ENCODE measurements around the gene MESD. TPM values are rescaled to one million over a fixed set of nuclear protein-coding genes. Genes with fewer than 3 reads are reported as not detected.

The MESD gene
- total RNA-seq, 1 donor from 2014 or later: 13.5 TPM

GRCh38 chr15:80915472-80915871 is 74.1 kb downstream of the MESD start:
- TF ChIP-seq CTCF (IDR thresholded peaks at IDR 0.05; ENCODE audit: borderline replicate concordance): no peak
- Histone ChIP-seq H3K27ac (replicated peaks) (no peak overlapping the region), H3K4me1 (no peaks in the 10 kb centered on the region), H3K4me3 (no peak overlapping the region), H3K27me3 (ENCODE audit: low read depth) (no peaks in the 10 kb centered on the region), H3K36me3 (peaks cover under 1% of the 10 kb centered on the region), H3K9me3 (replicated peaks) (no peaks in the 10 kb centered on the region)
- intact Hi-C loops (cut with micrococcal nuclease): no loop called here
- no peak for DNase-seq

- Histone ChIP-seq H3K36me3 (peaks cover 17% of the 10 kb centered on the region), H3K27me3 (ENCODE audit: low read depth) (no peaks in the 10 kb centered on the region), H3K9me3 (replicated peaks) (no peaks in the 10 kb centered on the region), H3K4me3 (no peak overlapping the region), H3K27ac (replicated peaks) (no peak overlapping the region), H3K4me1 (no peaks in the 10 kb centered on the region)
- DNase-seq: no peak
- TF ChIP-seq CTCF (IDR thresholded peaks at IDR 0.05; ENCODE audit: borderline replicate concordance): no peak
- intact Hi-C loops (cut with micrococcal nuclease): no loop called here
Observed at GRCh38 chr15:80913541-80913940, 76.1 kb downstream of the MESD start.

- intact Hi-C loops (cut with micrococcal nuclease): no loop called here
- Histone ChIP-seq H3K27ac (replicated peaks) (no peak overlapping the region), H3K9me3 (replicated peaks) (no peaks in the 10 kb centered on the region), H3K4me3 (no peak overlapping the region), H3K4me1 (no peaks in the 10 kb centered on the region), H3K27me3 (ENCODE audit: low read depth) (no peaks in the 10 kb centered on the region), H3K36me3 (peaks cover 20% of the 10 kb centered on the region)
- no peak for DNase-seq
- no peak for TF ChIP-seq CTCF (IDR thresholded peaks at IDR 0.05; ENCODE audit: borderline replicate concordance)
Observed at GRCh38 chr15:80912673-80913072, 76.9 kb downstream of the MESD start.

GRCh38 chr15:80911821-80912220 is 77.8 kb downstream of the MESD start:
- Histone ChIP-seq H3K27me3 (ENCODE audit: low read depth) (no peaks in the 10 kb centered on the region), H3K9me3 (replicated peaks) (no peaks in the 10 kb centered on the region), H3K36me3 (peaks cover 20% of the 10 kb centered on the region), H3K27ac (replicated peaks) (no peak overlapping the region), H3K4me3 (no peak overlapping the region), H3K4me1 (no peaks in the 10 kb centered on the region)
- TF ChIP-seq CTCF (IDR thresholded peaks at IDR 0.05; ENCODE audit: borderline replicate concordance): no peak
- intact Hi-C loops (cut with micrococcal nuclease): no loop called here
- no peak for DNase-seq

- TF ChIP-seq CTCF (IDR thresholded peaks at IDR 0.05; ENCODE audit: borderline replicate concordance): no peak
- H3K9me3 ChIP-seq (replicated peaks): no peaks in the 10 kb centered on the region
- no peak overlapping the region for H3K27ac ChIP-seq (replicated peaks)
- H3K27me3 ChIP-seq (ENCODE audit: low read depth): no peaks in the 10 kb centered on the region
- peaks cover 15% of the 10 kb centered on the region for H3K4me1 ChIP-seq
- H3K4me3 ChIP-seq: no peak overlapping the region
- intact Hi-C loops (cut with micrococcal nuclease): no loop called here
- H3K36me3 ChIP-seq: peaks cover 20% of the 10 kb centered on the region
- no peak for DNase-seq
Observed at GRCh38 chr15:80906159-80906766, 83.4 kb downstream of the MESD start.
